Esophagus muscularis mucosa (tissue), 4 donors: ENCODE measurements around the gene TRERF1. TPM values are rescaled to one million over a fixed set of nuclear protein-coding genes. Genes with fewer than 3 reads are reported as not detected.
"Not testable (repeated sequence)": the region's sequence is repeated elsewhere in the genome, so short reads cannot be mapped to it uniquely, and the experiment has no call there.

Experiments
- DNase-seq: peaks from one replicate; pipeline ENCODE4 v3.0.0-alpha.2; 2017; ENCODE audit errors: extremely low spot score
- H3K27ac ChIP-seq, 4 donors: fragments of 200-600 bp; sonication (generic); replicated peaks in 1 of 4; 1 replicate in 3 of 4; 2 replicates in 1 of 4; pipeline ENCODE4 v1.5.1; 2016 to 2019; ENCODE audit warnings: mild to moderate bottlenecking in 1 of 4
- H3K27me3 ChIP-seq, 4 donors: fragments of 200-600 bp; sonication (generic); one replicate each; pipeline versions ENCODE4 v1.5.1 to v1.6.0; 2016 to 2019
- H3K36me3 ChIP-seq, 4 donors: fragments of 200-600 bp; sonication (generic); one replicate each; pipeline ENCODE4 v1.5.1; 2016 to 2019
- H3K4me1 ChIP-seq, 4 donors: fragments of 200-600 bp; sonication (generic); one replicate each; pipeline ENCODE4 v1.5.1; 2016 to 2019
- H3K4me3 ChIP-seq, 4 donors: fragments of 200-600 bp; sonication (generic); 1 replicate in 2 of 4; 2 replicates in 2 of 4; pipeline ENCODE4 v1.5.1; 2016 to 2019; ENCODE audit warnings: mild to moderate bottlenecking in 4 of 4, moderate library complexity in 1 of 4
- H3K9me3 ChIP-seq, 4 donors: fragments of 200-600 bp; sonication (generic); 1 replicate in 3 of 4; 2 replicates in 1 of 4; pipeline ENCODE4 v1.5.1; 2016 to 2019
- CTCF ChIP-seq, 3 experiments: fragments of 200-600 bp in 2 of 3; fragments of 450-650 bp in 1 of 3; sonication (generic) in 2 of 3; IDR thresholded peaks; one replicate each; pipeline ENCODE4 v1.5.1; 2017 to 2019; ENCODE audit warnings: antibody characterized with exemption in 3 of 3, mild to moderate bottlenecking in 2 of 3, moderate library complexity in 1 of 3
- EP300 ChIP-seq: sonication (generic); formaldehyde crosslinking; IDR thresholded peaks from one replicate; pipeline ENCODE4 v1.6.1; 2017; ENCODE audit warnings: antibody characterized with exemption
- POLR2A ChIP-seq: fragments of 450-650 bp; IDR thresholded peaks from one replicate; pipeline ENCODE4 v1.6.1; 2017; ENCODE audit warnings: antibody characterized with exemption, moderate library complexity, mild to moderate bottlenecking, low read depth
- POLR2AphosphoS5 ChIP-seq, 2 donors: sonication (generic); formaldehyde crosslinking; IDR thresholded peaks; one replicate each; pipeline ENCODE4 v1.6.1; 2017; ENCODE audit warnings: antibody characterized with exemption in 2 of 2
- WGBS: methylation state at CpG from one replicate; pipeline ENCODE4 v1.1.5; 2018; 5-methylcytosine and 5-hydroxymethylcytosine counted together
- intact Hi-C: fragments of 100-400 bp; cut with DNase I; formaldehyde crosslinking; loops from one replicate; pipeline ENCODE4 v1.15.1; 2023
- total RNA-seq, 4 donors: library from RNA; depleted of rRNA; stranded (reverse); fragments of >200 nt; gene quantifications; one replicate each; pipeline versions ENCODE4 v1.1.0 to v1.2.1, GENCODE V29; 2016

Gene TRERF1
- total RNA-seq, 4 donors from 2014 or later, result 4.6 to 8.6 (median 6.4) TPM

- TF ChIP-seq CTCF (IDR thresholded peaks at IDR 0.05) (no peak), POLR2AphosphoS5 (IDR thresholded peaks at IDR 0.05) (no peak), POLR2A (no peak), EP300 (no peak)
- H3K4me1 ChIP-seq, result no peaks in the 10 kb centered on the region
- no peaks in the 10 kb centered on the region for H3K9me3 ChIP-seq
- no peaks in the 10 kb centered on the region for H3K27me3 ChIP-seq
- 93% methylated on average over 4 of the region's 4 CpGs for WGBS
- no peak overlapping the region for H3K27ac ChIP-seq
- no peak overlapping the region for H3K4me3 ChIP-seq
- H3K36me3 ChIP-seq, result no peaks in the 10 kb centered on the region
- no peak for DNase-seq
- intact Hi-C loops, result no loop called here
Observed at GRCh38 chr6:42332916-42333315, 118.8 kb downstream of the TRERF1 start.

- 84% methylated on average over 4 of the region's 4 CpGs for WGBS
- Histone ChIP-seq H3K27me3 (no peaks in the 10 kb centered on the region), H3K27ac (no peak overlapping the region), H3K4me1 (no peaks in the 10 kb centered on the region), H3K9me3 (no peaks in the 10 kb centered on the region), H3K36me3 (no peaks in the 10 kb centered on the region), H3K4me3 (no peak overlapping the region)
- intact Hi-C loops, result no loop called here
- DNase-seq, result no peak
- TF ChIP-seq EP300, result no peak
Observed at GRCh38 chr6:42331019-42331418, 120.7 kb downstream of the TRERF1 start.

GRCh38 chr6:42326248-42326647 lies 125.5 kb downstream of the TRERF1 start:
- H3K27me3 ChIP-seq, result no peaks in the 10 kb centered on the region
- intact Hi-C loops, result no loop called here
- WGBS, result 95% methylated on average over 2 of the region's 2 CpGs

GRCh38 chr6:42324656-42325324 lies 126.9 kb downstream of the TRERF1 start:
- H3K27me3 ChIP-seq, intact Hi-C loops, DNase-seq, H3K4me1 ChIP-seq, H3K9me3 ChIP-seq, H3K36me3 ChIP-seq, H3K4me3 ChIP-seq, H3K27ac ChIP-seq: not testable (repeated sequence)
- 89% methylated on average over 5 of the region's 5 CpGs for WGBS

More at GRCh38 chr6:42326248-42326647, 125.5 kb downstream of the TRERF1 start:
- no peak for DNase-seq
- no peak for TF ChIP-seq POLR2A
- no peak for TF ChIP-seq EP300
- no peak for TF ChIP-seq POLR2AphosphoS5 (IDR thresholded peaks at IDR 0.05)
- no peak for TF ChIP-seq CTCF (IDR thresholded peaks at IDR 0.05)
- Histone ChIP-seq H3K27ac (no peak overlapping the region), H3K4me1 (no peaks in the 10 kb centered on the region), H3K9me3 (no peaks in the 10 kb centered on the region), H3K4me3 (no peak overlapping the region), H3K36me3 (no peaks in the 10 kb centered on the region)

- no peaks in the 10 kb centered on the region for H3K9me3 ChIP-seq
- TF ChIP-seq POLR2AphosphoS5 (IDR thresholded peaks at IDR 0.05) (no peak), POLR2A (no peak), CTCF (IDR thresholded peaks at IDR 0.05) (no peak), EP300 (no peak)
- WGBS, result 63% methylated on average over 2 of the region's 2 CpGs
- DNase-seq, result no peak
- no peaks in the 10 kb centered on the region for H3K4me1 ChIP-seq
- no peak overlapping the region for H3K27ac ChIP-seq
- no peaks in the 10 kb centered on the region for H3K27me3 ChIP-seq
- no peak overlapping the region for H3K4me3 ChIP-seq
- intact Hi-C loops, result no loop called here
- no peaks in the 10 kb centered on the region for H3K36me3 ChIP-seq
Observed at GRCh38 chr6:42322676-42323075, 129.1 kb downstream of the TRERF1 start.

GRCh38 chr6:42321976-42322375 lies 129.8 kb downstream of the TRERF1 start:
- intact Hi-C loops, result no loop called here
- no peaks in the 10 kb centered on the region for H3K4me1 ChIP-seq
- H3K36me3 ChIP-seq, result no peaks in the 10 kb centered on the region
- no peak overlapping the region for H3K4me3 ChIP-seq
- no peak overlapping the region for H3K27ac ChIP-seq
- DNase-seq, result no peak
- H3K9me3 ChIP-seq, result no peaks in the 10 kb centered on the region
- H3K27me3 ChIP-seq, result no peaks in the 10 kb centered on the region
- TF ChIP-seq POLR2A (no peak), POLR2AphosphoS5 (IDR thresholded peaks at IDR 0.05) (no peak), EP300 (no peak), CTCF (IDR thresholded peaks at IDR 0.05) (no peak)
- 87% methylated on average over 2 of the region's 2 CpGs for WGBS
